ENCODE measurements around the gene ZSCAN23. TPM values are rescaled to one million over a fixed set of nuclear protein-coding genes. Genes with fewer than 3 reads are reported as not detected.

ZSCAN23 gene
- polyA plus RNA-seq, 3 donors, result 12.3 to 20.5 (median 16.6) TPM

- peak; percentile 88 for DNase-seq
These were observed 59.8 kb downstream of the ZSCAN23 start for GRCh38 chr6:28383235-28384142.

Other genes with a start within 250 kb of the ZSCAN23 start
- 10 to 100 TPM; 24.2 to 39.2 (median 35.6) TPM for gene ZSCAN9, start 218.2 kb downstream of the ZSCAN23 start, polyA plus RNA-seq (ENCODE audit: insufficient read length in 3 of 3)
- 10 to 100 TPM; 10.7 to 13.2 (median 11.2) TPM for gene ZKSCAN4, start 191.2 kb downstream of the ZSCAN23 start, polyA plus RNA-seq (ENCODE audit: insufficient read length in 3 of 3)
- 1 to 10 TPM; 2.3 to 2.8 (median 2.6) TPM for gene NKAPL, start 184.2 kb downstream of the ZSCAN23 start, polyA plus RNA-seq (ENCODE audit: insufficient read length in 3 of 3)
- gene ZSCAN26, start 176.3 kb downstream of the ZSCAN23 start, polyA plus RNA-seq (ENCODE audit: insufficient read length in 3 of 3), result 10 to 100 TPM; 34.1 to 40.9 (median 35.2) TPM
- gene PGBD1, start 161.9 kb downstream of the ZSCAN23 start, polyA plus RNA-seq (ENCODE audit: insufficient read length in 3 of 3), result 10 to 100 TPM; 10.0 to 12.7 (median 12.4) TPM
- 10 to 100 TPM; 10.4 to 11.6 (median 11.4) TPM for gene ZSCAN31, start 107.3 kb downstream of the ZSCAN23 start, polyA plus RNA-seq (ENCODE audit: insufficient read length in 3 of 3)
- 10 to 100 TPM; 10.0 to 14.8 (median 10.7) TPM for gene ZKSCAN3, start 93.5 kb downstream of the ZSCAN23 start, polyA plus RNA-seq (ENCODE audit: insufficient read length in 3 of 3)
- 10 to 100 TPM; 12.1 to 15.7 (median 15.2) TPM for gene ZSCAN12, start 43.7 kb downstream of the ZSCAN23 start, polyA plus RNA-seq (ENCODE audit: insufficient read length in 3 of 3)
- not detected for gene GPX6, start 72.3 kb upstream of the ZSCAN23 start, polyA plus RNA-seq (ENCODE audit: insufficient read length in 3 of 3)
- gene GPX5, start 82.4 kb upstream of the ZSCAN23 start, polyA plus RNA-seq (ENCODE audit: insufficient read length in 3 of 3), result not detected